ENCODE measurements around the gene IGDCC3.

DNA sequence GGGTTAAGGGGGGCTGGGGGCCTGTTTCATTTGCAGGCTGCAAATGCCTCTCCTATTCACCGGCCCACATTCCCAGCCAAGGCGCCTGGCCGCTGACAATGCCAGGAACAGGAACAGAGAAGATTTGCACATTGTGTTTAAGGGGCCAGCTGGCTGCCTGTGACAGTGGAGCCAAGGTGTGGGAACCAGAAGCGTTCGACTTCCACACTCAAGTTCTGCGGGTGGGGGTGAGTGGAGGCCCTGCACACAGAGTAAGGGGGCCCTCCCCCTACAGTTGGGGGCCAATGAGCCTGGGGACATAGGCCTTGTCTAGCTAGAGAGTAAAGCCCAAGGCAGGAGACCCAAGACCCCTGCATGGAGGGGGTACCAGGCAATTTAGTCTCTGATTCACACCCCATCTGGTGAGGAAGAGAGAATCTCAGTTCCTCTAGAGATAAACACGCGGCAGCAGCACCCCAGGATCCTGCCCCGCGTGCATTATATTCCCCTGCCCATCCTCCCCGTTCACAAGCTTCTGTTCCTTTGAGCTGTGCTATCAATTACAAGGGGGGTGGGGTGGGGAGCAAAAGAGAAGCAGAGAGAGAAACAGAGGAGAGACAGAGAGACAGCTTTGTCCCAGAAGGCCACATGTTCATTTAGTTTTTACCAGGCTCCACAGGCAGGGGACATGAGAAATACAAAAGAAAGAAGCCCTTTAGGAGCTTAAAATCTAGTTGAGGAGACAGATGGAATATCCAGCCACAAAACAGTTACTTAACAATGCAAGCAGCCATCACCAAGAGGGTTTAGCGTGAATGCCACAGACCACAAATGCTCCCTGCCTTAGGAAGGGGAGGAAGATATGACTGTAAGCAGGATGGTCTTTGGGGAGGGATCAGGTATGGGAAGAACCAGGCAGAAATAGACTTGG is 9.2 kb downstream of the IGDCC3 start:
- TF ChIP-seq CTCF (optimal IDR thresholded peaks at IDR 0.05 in 1 of 3, IDR thresholded peaks at IDR 0.05 in 1 of 3, conservative IDR thresholded peaks at IDR 0.05 in 1 of 3; ENCODE audit: extremely low read depth in 1 of 3, insufficient read depth in 2 of 3, low read length in 3 of 3) (no peak), EZH2 (IDR thresholded peaks at IDR 0.05; ENCODE audit: low read length) (no peak)

Measured in keratinocyte (primary cell).